LoVo (cell line): ENCODE measurements around the gene GGT1.
"Not testable (repeated sequence)": the region's sequence is repeated elsewhere in the genome, so short reads cannot be mapped to it uniquely, and the experiment has no call there.

Experiments used
- DNase-seq: peaks from one replicate; pipeline ENCODE4 v3.0.0-alpha.2; 2016; ENCODE audit warnings: low spot score

Gene GGT1

DNA sequence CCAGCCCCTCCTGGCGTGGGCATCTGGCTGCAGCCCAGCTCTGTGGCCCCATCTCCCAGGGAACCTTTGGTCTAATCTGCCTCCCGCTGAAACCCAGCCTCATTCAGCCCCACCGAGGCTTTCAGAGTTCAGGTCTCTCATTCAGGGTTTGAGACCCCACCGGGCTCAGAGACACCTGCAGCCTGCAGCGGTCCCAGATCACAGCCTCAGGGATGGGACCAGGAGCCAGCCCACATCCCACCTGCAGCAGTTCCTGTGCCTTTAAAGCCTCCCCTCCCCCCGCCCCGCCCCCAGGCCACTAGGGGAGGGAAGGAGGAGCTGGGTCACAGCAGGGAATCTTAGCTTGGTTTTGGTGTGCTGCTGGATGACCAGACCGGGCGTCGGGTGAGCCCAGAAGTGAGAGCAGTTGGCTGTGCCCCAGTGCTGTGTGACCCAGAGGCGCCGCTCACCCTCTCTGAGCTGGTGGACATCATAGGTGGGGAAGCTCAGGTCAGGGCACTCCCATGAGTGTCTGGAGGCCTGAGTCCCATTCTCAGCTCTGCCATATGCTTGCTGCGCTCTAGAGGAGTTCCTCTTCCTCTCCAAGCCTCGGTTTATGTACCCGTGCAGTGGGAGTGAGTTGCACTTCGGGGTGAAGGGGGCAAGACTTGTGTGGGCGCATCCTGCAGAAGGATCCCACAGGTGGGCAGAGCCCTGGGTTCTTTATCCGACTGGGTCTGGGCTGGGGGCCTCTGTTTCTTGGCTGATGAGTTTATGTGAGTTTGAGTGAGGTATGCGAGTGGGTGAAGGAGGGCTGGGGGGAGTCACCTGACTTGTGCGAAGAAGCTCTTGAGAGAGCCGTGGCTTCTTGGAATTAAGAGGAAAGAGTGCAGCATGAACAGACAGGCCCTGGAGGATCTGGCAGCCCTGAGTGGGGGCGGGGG lies at the start of gene GGT1:
Gene GGT1, plus strand, starts transcription at position 347 of the 923 bp plus-strand sequence. CDS start 7,889 bp downstream, outside the sequence.
- not testable (repeated sequence) for DNase-seq

DNA sequence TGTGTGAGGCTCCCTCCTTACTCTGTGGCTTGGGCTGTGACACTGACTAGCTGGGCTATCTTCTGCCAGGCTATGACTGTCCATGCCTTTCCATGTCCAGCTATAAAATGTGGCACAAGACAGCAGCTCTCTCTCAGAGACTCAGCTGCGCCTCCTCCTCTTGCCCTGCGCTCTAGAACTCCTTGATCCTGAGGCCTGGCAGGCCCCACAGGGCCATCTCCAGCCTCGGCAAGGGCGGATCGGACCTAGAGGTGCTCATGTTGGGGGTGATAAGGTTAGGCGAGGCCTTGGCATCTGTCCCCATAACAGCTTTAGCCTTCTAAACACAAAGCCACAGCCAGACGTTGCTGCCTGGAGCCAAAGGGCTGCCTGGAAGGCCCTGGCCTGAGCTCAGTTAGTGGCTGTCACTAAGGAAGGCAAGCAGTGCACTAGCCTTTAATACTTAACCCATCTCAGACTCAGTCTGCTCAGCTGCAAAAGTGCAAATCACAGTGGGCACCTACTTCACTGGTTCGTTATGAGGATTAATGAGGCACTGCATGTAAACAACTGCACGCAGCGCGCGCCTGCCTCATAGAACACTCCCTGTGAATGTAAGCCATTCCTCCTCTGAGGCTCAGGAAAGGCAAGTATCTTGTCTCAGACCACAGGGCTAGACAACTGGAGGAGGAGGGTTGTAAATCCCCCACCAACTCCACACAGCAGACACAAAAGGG lies 49.2 kb upstream of the GGT1 start:
- DNase-seq: no peak

DNA sequence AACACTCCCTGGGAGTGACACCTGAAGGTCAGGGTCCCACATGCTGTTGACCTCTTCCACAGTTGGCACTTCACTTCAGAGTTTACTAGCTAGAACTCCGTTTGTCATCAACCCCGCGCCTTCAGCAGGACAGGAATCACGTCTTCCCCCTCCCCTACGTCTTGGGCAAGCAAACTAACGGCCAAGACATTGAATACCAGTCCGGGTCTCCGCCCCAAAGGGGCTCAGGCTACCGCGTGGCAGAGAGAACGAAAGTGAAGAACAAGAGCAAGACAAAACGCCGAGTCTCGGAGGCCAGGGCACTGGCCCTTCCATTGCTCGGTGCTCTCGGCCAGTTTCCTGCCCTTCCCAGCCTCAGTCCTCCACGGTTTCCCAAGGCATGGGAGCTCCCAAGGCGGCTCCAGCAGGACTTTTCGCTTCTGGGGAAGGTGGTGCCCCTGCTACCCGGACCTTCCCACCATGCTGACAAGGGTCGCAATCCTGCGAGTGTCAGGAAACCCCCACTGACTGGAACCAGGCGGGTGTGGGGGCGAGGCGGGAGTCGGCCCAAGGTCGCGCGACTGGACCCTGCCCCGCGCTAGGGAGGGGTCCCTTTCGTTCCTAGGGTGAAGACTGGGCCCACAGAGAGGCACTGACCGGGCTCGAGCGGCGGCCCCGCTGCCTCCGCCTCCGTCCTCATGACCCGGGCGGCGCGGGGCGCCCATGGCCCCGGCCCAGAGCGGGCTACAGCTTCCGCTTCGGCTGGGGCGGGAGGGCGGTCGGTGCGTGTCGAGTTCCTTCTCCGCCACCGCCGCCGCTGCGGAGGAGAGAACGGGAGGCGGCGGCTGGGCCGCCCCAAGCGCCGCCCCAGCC lies 48.5 kb upstream of the GGT1 start, which contains the start of gene GUCD1:
Gene GUCD1, minus strand, starts transcription at position 826 of the 852 bp plus-strand sequence. Its CDS starts 147 bp downstream, at position 679.
- no peak for DNase-seq

DNA sequence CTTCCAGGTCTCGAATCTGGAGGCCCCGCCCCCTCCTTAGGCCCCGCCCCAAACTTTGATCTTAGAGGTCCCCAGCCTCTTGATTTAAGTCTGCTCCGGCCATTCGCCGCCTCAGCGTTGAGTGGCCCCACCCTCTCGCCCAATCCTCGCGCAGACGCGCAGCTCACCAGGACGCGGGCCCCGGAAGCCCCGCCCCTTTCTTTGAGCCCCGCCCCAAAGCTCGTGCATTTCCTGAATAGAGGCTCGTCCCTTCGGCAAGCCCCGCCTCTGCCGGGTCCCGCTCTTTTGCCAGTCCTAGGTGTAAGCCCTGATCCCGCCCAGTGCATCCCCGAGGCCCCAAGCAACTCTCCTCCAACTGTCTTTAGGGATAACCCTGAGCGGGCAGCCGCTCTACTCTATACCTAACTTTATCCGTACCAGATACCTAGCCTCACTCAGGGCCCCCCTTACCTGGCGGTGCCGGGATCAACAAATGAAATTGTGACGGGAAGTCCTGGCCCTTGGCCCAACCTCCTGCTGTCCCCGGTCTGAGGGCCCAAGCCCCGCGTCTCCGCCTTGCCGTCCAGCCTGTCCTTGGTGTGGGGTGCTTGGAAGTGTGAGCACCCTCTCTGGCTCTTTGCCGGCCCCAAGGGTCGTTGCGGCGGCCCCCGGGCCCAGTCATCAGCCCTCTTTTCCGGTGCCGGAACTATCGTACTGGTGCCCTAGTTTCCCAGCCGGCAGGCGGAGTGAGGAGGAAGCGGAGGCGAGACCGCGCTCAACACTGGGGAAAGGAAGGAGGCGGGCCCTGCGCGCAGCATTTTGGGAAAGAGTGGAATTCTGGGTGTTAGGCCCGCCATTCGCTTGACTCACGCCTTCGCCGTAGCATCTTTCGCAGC lies 47.6 kb upstream of the GGT1 start, which contains the start of gene SNRPD3:
Gene SNRPD3, plus strand, starts transcription at position 835 of the 875 bp plus-strand sequence. CDS start 1,676 bp downstream, outside the sequence.
- DNase-seq: peak; percentile 97

DNA sequence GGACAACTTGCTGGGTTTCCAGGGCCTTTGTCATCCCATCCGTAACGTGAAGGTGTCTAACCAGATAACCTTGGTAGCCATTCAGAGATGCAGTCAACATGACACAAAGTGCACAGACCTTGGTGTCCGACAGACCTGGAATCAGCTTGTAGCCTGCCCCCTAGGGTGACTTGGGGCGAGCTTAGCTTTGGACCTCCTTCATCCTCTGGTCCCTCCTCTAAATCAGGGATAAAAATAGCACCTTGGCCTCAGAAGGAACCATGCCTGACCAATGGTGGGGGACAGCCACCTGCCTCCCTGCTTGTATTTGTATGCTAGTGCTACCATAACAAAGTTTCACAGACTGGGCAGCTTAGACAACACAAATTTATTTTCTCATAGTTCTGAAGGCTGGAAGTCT lies 43.5 kb upstream of the GGT1 start:
- no peak for DNase-seq

DNA sequence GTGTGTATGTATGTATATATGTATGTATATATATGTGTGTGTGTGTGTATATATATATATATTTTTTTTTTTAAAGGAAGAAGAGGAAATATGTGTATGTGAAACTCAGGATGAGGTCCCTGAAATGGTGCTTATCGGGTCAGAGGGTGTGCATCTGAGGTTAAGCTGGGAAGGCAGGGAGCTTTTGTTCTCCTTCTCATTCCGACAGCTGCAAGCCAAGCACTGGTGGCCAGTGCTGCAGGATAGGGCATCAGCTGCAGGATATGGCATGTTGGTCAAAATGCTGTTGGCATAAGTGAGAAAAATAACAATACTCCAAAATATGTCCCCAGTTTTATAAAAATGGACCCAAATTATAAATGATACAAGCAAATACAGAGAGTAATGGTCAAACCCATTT lies 39.7 kb upstream of the GGT1 start:
- no peak for DNase-seq

DNA sequence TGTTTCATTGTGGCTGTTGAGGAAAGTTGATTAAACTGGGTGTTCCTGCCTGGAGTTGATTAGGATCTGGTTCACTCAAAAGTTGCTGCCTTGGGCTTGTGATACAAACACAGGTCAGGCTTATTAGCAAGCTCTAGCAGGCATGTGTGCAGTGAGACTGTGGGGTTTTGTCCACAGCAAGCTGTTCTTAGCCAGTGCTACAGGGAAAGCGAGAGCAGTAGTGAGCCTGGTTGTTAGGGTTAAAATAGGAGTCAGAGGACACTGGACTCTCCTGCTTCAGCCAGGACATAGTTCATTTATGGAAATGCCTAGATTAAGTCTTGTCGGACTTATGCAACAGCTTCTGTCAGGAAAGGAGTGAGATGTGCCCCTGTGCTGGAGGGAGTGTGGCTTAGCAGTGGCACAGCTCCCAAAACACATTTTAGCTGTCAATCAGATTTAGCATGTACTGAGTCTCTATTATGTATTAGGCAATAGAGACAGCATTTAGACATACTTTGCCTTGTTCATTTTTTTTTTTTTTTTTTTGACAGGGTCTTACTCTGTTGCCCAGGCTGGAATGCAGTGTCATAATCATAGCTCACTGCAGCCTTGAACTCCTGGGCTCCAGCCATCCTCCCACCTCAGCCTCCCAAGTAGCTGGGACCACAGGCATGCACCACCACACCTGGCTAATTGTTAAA lies 38.5 kb upstream of the GGT1 start:
- DNase-seq: no peak

DNA sequence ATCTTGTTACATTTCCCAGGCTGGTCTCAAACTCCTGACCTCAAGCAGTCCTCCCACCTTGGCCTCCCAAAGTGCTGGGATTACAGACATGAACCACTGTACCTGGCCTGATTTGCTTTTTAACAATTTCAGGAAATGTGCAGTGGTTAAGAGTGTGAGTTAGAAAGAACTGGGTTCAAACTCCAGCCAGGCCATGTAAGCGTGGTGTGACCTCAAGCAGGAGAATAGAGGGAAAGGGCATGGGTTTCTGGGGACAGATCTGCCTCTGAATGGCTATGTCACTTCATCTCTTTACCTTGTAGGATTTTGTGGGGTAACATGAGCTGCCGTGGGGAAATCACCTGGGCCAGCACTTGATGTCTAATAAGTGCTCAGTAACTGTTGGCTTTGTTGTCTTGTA lies 37.9 kb upstream of the GGT1 start:
- DNase-seq: no peak

DNA sequence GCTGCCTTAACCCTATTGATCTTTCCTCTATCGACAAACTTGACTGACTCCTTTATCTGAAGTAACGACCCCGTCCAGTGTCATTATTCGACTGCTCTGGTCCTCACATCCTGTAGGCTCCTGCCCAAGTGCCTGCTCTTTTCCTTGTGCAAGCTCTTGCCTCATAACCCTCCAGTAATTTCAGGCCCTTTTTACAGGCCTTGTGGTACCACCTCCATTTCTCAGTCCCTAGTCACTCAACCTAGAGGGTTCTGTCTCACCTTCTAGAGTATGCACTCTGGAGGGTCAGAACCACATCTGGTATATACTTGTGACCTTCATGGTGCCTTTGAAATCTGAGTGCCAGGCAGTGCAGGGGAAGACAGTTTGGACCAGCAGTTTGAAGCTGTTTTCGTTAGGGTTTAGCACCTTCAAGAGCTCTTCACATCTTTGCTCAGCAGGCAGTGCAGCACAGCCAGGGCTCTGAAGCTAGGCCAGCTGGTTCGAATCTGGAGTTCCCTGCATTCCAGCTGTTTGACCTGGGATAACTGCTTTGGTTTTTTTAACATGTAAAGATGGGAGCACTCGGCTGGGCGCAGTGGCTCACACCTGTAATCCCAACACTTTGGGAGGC lies 36.0 kb upstream of the GGT1 start:
- no peak for DNase-seq

DNA sequence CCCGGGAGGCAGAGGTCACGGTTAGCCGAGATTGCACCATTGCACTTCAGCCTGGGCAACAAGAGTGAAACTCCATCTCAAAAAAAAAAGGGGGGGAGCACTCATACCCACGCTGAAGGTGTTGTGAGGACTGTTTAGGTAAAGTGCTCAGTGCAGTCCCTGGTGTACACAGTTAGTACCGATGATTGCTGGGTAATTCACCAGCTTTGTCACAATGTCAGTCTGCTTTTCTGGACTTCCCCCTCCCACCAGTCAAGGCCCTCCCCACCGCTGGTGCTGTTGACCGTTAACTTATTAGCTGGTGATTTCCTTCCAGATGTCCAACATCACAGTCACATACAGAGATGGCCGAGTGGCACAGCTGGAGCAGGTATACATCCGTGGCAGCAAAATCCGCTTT lies 35.3 kb upstream of the GGT1 start:
- DNase-seq: no peak

DNA sequence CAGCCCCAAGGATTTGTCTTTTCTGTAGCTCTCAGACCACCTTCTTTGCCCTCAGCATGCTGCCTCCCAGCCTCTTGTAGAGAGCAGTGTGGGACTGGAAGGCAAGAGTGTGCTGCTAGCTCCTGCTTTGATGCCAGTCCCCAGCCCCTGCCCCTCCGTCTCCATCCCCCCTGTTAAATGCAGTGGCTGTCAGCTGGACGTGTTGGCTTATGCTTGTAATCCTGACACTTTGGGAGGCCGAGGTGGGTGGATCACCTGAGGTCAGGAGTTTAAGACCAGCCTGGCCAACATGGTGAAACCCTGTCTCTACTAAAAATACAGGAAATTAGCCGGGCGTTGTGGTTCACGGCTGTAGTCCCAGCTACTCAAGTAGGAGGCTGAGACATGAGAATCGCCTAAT lies 31.7 kb upstream of the GGT1 start:
- DNase-seq: no peak

DNA sequence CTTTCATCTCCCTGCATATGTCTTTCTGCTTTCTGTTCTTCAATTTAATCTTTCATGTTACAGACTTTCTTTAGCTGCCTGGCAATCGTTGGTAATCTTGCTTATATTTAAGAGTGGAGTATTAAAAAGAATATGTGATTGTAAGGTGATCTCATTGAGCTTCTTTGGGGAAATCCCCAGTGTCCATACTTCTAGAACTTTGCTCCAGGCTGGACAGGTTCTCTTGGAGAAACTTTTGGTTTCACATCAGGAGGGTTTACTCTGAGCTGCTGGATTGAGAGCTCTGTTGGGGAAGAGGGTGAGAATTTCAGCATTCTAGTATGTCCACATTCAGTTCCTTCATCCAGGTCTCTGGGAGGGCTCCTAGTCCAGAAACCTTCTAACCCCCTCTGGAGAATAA lies 26.2 kb upstream of the GGT1 start:
- DNase-seq: no peak

DNA sequence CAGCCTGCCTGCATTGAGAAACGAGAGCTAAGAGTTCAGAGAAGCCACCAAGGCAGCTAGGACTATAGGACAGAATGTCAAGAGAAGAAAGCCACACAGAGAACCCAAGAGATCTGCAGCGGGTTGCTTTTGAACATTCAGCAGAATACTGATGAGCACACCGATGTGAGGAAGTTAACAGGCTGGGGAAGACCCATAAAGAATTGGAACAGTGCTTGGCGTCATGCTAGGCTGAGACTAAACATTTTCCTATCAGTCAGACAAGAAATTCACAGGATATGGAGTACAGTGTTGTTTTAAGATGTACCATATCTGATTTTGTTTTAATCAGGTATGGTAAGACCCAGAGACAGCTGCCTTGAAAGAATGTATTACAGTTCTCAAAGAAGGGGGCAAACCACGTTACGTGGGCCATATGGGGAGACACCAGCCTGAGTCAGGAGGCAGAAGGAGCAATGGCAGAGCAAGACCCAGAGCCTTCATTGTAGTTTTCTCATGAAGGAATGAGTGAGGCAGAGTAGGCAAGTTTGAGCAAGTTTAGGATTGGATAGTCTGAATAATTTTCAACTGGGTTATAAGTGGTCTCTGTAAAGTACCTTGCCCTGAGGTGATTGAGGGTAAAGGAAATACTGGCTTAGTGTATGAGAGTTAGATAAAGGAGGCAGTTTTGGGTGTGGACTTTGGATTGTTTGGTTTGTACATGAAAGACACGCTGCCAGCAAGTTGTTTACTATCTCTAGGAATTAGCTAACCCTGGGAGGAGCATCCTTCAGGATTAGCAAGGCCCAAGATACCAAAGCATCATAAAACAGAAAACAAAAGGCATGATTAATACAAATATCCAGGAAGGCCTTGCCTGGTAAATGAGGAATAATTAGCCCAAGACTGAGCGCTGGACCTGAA lies 24.4 kb upstream of the GGT1 start:
- peak; percentile 83 for DNase-seq

DNA sequence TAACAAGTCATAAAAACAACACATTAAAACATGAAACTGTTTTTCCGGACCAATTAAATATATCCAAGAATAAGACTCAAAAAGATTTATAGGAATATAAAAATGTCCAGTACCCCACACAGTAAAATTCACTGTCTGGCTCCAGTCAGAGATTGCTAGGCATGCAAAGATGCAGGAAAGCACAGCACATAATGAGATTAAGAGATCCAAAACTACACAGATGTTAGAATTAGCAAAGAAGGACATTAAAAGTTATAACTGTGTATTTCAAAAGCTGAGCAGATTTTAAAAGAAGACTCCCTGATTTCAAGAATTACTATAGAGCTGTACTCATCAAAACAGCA lies 23.8 kb upstream of the GGT1 start:
- DNase-seq: no peak

DNA sequence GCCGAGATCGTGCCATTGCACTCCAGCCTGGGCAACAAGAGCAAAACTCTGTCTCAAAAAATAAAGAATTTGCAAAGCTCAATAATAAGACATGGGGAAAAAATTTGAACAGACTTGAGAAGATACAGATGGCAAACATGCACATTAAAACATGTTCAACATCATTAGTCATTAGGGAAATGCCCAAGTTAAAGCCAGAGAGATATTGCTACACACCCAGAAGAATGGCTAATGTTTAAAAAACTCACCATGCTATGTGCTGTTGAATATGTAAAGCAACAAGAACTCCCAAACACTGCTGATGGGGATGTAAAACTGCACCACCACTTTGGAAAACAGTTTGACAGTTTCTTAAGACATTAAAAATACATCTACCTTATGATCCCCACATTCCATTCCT lies 22.7 kb upstream of the GGT1 start:
- DNase-seq: no peak

DNA sequence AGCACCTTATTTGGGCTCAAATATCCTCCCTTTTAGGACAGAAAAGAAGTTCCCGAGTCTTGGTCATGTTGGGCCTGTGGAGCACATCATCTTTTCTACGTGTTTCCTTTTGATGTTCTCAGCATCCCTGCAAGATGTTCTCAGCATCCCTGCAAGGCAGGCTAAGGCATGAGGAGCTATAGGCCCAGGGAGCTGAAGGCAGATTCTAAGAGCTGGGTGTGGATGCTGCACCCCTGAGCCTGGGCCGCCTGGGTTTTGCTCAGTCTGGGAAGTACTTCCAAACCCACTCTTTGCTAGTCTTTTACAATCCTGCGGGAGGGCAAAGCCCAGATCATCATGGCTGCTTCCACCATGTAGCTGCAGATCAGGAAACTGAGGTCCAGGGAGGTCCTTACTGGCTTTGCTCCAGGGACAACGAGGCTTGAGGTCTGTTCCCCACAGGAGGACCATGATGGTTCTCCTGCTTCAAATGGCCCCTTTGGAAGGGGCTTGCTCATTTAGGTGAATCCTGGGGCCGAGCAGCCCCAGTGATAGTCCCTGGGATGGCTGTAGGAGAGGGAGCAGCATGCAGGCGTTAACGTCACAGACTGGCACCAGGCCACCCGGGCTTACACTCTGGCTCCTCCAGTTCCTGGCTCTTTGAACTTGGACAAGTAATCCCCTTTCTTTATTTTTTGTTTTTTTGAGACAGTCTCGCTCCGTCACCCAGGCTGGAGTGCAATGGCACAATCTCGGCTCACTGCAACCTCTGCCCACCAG lies 20.8 kb upstream of the GGT1 start:
- no peak for DNase-seq

DNA sequence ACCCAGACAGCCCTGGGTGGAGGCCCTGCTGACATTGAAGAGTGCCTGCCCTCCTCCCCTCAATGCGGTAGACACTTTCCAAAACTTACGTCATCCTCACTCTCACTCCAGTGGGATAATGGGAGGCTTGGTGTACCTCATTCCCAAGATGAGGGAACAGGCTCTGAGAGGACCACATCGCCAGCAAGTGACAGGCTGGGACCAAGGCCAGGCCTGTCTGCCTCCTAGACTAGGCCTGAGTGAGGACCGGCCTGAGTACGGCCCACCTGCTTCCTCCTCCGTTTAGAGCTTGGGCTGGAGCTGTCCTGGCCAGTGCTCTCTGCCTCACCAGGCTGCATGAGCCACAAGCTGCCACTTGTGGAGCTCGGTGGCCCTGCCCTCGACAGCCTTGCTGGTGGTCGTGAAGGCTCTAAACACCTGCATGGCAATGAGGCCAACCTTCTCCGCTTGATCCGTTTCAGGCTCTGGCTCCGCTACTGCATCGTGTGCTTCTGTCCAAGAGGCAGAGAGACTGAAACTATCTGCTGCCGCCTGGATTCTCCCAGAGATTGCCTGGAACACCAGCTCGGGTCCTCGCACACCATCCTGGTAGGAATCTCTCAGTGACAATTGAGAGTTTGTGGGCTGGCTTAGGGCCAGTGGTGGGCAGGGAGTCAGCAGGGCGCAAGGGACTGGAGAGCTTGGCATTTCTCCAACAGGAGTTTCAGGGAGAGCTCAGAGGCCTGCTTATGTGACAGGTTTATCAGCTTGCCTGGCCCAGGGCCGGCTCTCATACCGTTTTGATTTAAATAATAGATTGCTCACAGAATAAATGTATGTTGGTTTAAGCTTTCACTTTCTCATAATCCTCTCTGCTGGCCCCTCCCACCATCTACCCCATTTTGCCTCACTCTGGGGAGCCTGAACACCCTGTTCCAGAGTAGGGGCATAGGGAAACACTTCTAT lies 19.5 kb upstream of the GGT1 start:
- peak; percentile 52 for DNase-seq
